Left hindlimb (tissue), 1 donor: ENCODE measurements around the gene CKAP2L.

Experiments used
- DNase-seq: peaks from one replicate; pipeline ENCODE4 v3.0.0-alpha.2; 2018

Gene CKAP2L

GRCh38 chr2:112705575-112705974 lies 58.8 kb downstream of the CKAP2L start:
- no peak for DNase-seq

GRCh38 chr2:112703684-112704083 lies 60.7 kb downstream of the CKAP2L start:
- DNase-seq, result no peak

- no peak for DNase-seq
These were observed 63.4 kb downstream of the CKAP2L start for GRCh38 chr2:112701052-112701451.

GRCh38 chr2:112699984-112700667 lies 64.3 kb downstream of the CKAP2L start:
- DNase-seq, result no peak

GRCh38 chr2:112698834-112699515 lies 65.4 kb downstream of the CKAP2L start:
- DNase-seq, result no peak

GRCh38 chr2:112694182-112694581 lies 70.2 kb downstream of the CKAP2L start:
- no peak for DNase-seq

- DNase-seq, result no peak
These were observed 70.8 kb downstream of the CKAP2L start for GRCh38 chr2:112693596-112693995.

- no peak for DNase-seq
These were observed 71.5 kb downstream of the CKAP2L start for GRCh38 chr2:112692918-112693317.

- no peak for DNase-seq
These were observed 71.9 kb downstream of the CKAP2L start for GRCh38 chr2:112692495-112692911.

GRCh38 chr2:112691881-112692281 lies 72.5 kb downstream of the CKAP2L start:
- DNase-seq, result no peak

GRCh38 chr2:112690853-112691401 lies 73.5 kb downstream of the CKAP2L start:
- no peak for DNase-seq

GRCh38 chr2:112688086-112688880 lies 76.1 kb downstream of the CKAP2L start:
- no peak for DNase-seq

- no peak for DNase-seq
These were observed 76.9 kb downstream of the CKAP2L start for GRCh38 chr2:112687522-112687921.
